Activated CD8-positive, alpha-beta memory T cell treated with anti-CD3 and anti-CD28 coated beads for 48 hours (primary cell): ENCODE measurements around the gene ARHGAP10.
"Not testable (repeated sequence)": the region's sequence is repeated elsewhere in the genome, so short reads cannot be mapped to it uniquely, and the experiment has no call there.

Experiments used
- DNase-seq, 3 experiments: peaks; one replicate each; pipeline ENCODE4 v3.0.0-alpha.2; 2020; ENCODE audit warnings: low read depth in 2 of 3, low spot score in 2 of 3

The ARHGAP10 gene

DNA sequence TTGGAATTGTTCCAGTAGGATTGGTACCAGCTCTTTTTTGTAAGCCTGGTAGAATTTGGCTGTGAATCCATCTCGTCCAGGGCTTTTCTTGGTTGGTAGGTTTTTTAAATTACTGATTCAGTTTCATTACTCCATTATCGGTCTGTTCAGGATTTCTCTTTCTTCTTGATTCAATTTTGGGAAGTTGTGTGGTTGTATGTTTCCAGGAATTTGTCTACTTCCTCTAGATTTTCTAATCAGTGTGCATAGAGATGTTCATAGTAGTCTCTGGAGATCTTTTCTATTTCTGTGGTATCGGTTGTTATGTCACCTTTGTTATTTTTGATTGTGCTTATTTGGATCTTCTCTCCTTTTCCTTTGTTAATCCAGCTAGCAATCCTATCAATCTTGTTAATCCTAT lies 248.7 kb downstream of the ARHGAP10 start:
- DNase-seq = no peak

DNA sequence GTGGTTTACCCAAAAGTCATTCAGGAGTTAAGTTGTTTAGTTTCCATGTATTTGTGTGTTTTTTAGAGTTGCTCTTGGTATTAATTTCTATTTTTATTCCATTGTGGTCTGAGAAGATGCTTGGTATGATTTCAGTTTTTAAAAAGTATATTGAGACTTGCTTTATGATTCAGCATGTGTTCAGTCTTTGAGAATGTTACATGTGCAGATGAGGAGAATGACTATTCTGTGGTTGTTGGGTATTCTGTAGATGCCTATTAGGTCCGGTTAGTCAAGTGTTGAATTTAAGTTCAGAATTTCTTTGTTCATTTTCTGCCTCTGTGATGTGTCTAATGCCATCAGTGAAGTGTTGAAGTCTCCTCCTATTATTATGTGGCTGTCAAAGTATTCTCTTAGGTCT lies 249.4 kb downstream of the ARHGAP10 start:
- no peak for DNase-seq

DNA sequence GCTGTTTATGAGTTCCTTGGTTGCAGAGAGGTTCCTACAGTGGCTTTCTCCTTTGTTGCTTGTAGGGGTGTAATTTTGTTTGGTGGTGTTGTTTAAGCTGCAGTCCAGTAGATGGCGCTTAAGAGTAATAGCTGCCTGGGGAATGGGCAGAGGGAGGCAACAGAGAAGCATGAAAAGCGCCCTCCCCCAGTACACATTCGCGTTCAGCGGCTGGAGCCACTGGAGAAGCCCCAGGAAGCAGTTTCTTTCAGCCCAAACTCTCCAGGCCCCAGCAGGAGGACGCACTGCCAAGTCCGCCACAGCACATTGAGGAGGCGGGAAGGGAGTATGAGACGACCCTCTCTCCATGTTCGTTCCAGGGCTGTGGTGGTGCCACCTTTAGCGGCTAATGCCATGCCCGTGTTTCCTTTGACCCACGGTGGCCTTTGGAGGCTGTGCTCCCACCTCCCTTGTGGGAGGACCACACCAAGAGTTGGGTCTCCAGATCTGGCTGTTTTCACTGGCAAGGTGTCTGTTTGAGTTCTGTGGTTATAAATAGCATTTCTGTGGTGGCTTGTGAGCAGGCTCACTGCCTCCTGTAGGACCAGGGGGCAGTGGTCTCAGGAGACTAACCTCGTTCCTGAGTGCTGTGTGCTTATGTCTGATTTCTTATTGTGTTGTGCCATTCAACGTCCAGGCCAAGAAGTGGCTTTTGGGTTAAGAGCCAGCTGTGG lies 252.3 kb downstream of the ARHGAP10 start:
- no peak for DNase-seq

DNA sequence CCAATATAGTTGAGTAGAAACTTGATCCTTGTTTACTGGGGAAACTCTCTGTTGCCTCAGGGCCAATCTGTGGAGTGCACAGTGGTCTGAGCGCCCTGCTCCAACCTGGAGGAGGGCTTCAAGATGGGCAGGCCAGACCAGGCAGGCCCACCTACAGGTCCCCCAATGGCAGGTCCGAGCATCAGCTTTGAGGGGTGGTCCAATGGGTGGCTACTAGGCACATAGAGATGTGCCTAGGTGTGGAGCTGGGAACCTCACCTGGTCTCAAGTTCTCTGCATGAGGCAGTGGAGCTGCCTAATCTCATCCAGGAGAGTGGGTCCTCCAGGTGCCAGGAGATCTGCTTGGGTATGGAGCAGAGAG lies 252.9 kb downstream of the ARHGAP10 start:
- no peak for DNase-seq

DNA sequence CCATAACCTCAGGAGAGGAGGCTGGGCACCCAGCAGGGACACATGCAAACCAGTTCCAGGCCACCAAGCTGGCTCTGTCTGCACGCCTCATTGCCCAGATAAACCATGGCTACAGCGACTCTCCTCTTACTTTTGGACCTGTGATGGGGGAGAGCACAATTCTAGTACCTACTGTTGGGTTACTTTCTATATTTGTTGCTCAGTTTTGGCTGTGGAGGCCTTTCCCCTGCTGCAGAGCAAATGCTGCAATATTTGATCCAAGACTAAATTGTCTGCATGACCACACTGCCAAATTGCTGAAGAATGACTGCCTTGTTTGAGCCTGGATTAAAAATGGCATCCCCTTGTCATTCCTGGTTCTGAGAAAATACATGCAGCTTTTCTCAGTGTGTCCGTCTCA lies 253.5 kb downstream of the ARHGAP10 start:
- no peak for DNase-seq

DNA sequence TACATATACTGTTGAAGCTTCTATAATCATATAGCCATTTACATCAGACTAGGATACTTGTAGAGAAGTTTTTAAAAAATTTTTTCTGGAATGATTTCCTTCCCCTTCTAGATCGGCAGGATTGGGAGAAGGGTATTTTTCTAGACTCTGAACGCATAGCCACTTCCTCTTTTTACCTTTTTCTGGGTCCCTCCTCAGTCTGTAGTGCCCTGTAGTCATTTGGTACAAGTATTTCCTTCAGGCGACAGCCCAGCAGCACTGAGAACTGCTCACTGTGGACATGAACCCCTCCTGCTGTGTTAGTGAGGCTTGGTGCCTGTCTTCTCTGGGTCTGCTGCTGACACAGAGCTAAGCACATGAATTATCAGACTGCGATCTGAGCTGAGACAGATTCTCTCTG lies 255.4 kb downstream of the ARHGAP10 start:
- no peak for DNase-seq

DNA sequence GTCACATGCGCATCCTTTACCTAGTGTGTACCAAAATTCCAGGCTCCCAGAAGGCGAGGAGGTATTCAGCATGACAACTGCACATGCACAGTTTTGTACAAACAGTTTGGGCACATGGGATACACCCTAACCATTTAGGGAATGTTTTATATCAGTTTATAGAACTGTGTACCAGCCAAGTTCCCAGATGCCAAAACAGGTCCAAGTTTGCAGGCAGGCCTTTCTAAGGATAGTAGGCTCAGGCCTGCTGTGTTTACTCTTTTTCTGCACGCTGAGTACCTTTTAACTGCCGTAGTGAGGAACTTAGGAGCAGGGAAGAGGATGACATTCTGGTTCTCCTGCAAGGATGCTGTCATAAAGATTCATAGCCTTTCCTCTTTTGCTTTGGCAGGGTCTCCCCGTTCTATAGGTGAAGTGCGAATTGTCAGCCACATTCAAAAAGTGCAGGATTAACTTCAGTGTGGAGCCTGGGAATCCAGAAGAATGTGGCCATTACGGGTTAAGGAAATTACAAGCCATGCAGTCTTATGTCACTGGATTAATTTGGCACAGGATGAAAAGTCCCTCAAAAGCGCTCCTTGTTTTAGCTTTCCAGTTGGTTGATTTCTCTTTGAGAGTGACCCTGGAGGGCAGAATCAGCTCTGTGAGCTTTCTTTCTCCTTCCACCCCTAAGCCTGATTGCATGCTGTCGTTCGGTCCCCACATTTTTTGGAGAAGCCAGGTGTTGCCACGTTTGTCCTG lies 259.8 kb downstream of the ARHGAP10 start:
- DNase-seq = no peak

DNA sequence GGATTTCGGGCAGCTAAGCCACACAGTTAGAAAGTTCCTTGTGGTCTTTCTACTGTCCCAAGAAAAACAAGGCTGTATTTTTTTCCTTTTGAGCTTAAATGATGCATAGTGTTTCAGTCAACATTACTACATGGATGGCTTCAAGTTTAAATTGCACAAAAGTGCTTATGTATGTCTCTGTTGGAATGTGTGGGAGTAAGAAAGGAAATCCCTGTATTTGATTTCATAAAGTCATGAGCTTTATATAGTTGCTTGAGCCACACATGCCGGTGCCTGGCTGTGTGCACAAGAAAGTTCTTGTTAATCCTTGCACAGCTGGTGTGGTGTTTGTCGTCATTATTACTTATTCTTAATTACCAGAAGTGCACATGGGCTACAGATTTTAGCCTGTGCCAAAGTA lies 262.2 kb downstream of the ARHGAP10 start:
- DNase-seq = no peak

DNA sequence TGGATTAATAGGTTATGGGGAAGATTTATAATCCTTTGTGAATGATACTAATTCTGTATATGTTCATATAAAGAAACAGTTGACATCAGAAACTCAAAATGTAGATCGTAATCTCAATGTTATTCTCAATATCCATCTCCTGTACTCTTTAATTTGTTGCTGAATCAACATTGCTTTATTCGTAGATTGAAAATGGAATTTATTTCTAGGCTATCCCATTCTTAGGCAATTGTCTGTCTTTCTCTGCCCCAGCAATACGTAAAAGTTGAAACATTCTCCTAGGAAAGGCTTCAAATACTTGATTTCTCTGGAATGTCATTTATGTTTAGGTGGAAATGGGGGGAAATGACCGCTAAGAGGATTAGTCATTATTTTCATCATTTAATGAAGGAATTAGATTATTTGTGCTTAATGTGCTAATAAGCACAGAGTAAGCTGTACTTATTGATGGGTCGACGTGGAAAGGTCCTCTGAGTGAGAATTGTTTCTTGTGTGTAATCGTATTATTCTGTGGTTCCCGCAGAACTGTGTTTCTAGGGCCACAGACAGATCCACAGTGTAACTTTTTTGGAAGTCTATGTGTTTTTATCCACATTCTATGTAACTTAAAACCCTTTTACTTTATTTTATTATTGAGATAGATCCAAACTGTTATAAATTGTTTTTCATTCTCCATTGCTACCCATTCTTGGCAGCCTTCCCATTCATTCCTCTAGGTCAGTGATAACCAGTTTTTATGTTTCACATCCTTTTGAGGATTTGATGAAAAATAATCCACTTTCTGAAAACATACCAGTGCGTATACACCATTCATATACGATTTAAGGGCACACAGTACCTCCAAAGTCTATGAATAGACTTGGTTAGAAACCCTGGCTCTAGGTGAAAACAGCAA lies 262.9 kb downstream of the ARHGAP10 start:
- DNase-seq = no peak

DNA sequence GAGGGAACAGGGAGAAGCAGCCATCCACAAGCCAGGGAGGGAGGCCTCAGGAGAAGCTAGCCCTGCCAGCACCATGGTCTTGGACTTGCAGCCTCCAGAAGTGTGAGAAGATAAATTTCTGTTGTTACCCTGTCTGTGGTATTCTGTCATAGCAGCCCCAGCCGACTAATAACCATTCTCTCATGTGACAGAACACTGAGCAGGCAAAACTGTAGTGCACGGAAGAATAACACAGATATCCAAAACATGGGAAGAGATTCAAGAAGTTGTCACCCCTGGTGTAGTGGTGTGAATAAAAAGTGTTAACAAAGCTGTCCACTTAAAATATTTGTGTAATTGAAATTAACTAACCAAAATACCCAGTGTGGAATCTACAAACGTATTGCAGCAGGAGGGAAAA lies 265.0 kb downstream of the ARHGAP10 start:
- DNase-seq = no peak

DNA sequence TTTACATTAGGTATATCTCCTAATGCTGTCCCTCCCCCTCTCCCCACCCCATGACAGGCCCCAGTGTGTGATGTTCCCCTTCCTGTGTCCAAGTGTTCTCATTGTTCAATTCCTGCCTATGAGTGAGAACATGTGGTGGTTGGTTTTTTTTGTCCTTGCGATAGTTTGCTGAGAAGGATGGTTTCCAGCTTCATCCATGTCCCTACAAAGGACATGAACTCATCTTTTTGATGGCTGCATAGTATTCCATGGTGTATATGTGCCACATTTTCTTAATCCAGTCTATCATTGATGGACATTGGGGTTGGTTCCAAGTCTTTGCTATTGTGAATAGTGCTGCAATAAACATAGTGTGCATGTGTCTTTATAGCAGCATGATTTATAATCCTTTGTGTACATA lies 268.1 kb downstream of the ARHGAP10 start:
- DNase-seq = not testable (repeated sequence)

DNA sequence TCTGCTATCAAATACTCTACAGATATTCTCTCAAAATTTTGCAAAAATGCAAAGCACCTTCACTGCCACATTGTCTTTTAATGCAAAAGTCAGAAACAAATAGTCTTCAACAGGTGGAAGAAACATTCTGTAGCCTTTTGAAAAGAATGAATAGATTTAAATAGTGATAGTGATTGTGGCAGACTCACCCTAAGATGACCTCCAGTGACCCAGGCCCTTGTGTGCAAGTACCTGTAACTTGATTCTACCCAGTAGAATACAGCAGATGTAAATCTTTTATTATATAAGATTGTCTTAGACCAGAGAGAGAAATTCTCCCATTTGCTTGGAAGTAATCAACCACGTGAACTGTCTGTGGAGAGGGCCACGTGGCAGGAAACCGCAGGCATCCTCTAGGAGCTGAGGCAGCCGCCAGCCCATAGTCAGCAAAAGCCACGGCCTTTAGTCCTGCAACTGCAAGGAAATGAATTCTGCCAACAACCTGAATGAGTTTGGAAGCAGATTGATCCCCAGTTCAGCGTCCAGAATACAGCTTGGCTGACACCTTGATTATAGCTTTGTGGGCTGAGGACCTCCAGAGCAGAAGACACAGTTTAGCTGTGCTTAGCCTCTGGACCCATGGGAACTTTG lies 272.5 kb downstream of the ARHGAP10 start:
- DNase-seq = no peak

DNA sequence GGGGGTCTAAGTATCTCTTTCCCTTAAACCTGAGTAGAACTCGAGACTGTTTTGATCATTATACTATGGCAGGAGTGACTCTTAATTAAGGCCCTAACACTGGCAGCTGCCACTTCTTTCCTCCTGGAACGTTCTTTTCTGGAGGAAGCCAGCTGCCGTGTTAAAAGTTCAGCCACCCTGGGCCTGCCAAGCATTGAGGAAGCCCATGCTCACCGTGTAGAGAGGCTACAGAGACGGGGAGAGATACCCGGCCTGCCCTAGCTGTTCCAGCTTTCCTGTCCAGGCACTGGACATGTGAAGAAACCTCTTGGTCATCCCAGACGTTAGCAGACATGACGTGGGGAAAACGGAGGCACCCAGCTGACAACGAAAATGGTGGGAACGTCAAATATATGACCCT lies 274.1 kb downstream of the ARHGAP10 start:
- no peak for DNase-seq

DNA sequence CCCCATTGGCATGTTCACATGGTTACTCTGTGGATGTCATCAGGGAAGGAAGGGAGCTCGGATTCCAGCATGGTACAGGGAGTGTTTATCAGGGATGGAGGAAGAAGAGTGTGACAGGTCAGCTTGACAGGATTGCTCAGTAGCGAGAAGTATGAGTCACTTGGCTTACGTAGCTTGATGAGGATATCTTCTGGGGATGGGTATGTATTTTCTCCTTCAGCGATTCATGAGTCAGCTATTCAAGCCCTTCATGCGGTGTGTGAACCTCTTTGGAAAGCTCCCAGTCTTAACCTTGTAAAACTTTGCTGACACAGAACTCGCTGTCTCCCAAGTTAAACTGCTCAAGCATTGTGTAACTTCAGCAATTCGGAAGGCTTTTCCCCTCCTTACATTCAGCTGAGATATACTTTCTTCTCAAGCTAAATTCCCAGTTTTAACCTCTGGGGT lies 275.4 kb downstream of the ARHGAP10 start:
- no peak for DNase-seq

DNA sequence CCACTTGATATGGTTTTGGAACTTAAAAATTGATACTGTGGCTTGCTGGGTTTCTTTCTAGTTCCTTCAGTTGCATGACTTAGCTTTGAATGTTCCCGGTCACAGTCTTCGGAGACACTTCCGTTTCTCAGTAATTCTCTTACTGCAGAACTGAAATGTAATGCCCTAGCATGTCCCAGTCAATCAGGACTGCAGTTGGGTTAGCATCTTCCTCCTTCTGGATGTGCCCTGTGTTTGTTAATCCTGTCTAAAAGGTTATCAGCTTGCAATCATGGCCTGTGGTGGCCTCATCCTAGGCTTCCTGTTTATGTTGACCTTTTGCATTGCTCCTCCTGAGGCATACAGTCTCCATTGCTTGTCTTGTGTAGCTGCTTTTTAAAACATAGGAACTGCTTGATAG lies 275.9 kb downstream of the ARHGAP10 start:
- no peak for DNase-seq

DNA sequence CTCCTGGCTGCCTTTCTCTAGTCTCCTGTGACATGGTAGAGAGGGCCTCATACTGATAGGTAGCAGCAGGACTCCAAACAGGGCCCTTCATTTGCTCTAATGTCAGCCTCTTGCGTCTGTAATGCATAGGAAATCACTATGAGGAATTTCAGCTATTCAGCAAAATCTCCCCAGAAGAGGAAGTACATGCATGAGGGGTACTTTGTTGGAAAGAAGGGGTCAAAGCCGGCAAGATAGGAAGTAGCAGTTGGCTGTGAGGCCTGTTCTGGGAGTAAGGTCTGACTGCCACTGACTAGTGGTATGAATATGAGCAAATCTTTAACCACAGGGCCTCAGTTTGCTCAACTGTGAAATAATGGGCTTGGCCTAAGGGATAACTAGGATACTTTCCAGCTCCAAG lies 283.2 kb downstream of the ARHGAP10 start:
- no peak for DNase-seq

DNA sequence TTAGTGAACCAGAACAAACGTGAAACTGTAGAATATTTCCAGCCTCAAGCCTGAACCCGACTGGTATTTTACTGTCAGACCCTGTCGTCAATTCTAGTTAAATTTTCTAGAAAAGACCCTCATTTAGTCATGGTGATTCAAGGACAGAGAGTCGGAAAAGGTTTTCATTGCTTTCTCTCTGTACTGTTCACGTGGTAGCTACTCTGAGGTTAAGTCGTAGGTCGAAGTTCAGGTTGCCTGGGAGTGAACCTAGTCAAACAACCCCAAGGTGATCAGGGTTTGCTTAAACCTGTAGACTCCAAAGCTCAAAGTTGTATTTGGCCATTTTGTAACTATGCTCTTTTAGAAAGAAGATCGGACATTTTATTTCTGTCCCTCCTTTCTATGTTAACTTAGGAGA lies 283.6 kb downstream of the ARHGAP10 start:
- DNase-seq = no peak

DNA sequence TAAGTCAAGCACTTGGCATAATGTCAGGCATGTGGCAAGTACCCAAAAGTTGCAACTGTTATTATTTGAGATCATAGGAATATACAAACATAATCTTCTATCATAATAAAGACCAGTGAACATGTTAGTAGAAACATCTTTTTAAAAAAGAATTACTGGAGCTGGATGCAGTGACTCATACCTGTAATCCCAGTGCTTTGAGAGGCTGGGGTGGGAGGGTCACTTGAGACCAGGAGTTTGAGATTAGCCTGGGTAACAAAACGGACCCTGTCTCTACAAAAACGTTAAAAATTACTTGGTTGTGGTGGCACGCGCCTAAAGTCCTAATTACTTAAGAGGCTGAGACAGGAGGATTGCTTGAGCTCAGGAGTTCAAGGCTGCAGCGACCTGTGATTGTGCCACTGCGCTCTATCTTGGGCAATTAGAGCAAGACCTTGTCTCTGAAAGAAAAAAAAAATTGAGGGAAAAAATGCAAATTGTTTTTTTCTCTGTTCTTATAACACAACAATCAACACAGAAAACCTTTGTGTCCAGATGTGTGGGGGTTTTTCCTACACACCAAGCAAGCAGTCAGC lies 284.3 kb downstream of the ARHGAP10 start:
- DNase-seq = no peak

DNA sequence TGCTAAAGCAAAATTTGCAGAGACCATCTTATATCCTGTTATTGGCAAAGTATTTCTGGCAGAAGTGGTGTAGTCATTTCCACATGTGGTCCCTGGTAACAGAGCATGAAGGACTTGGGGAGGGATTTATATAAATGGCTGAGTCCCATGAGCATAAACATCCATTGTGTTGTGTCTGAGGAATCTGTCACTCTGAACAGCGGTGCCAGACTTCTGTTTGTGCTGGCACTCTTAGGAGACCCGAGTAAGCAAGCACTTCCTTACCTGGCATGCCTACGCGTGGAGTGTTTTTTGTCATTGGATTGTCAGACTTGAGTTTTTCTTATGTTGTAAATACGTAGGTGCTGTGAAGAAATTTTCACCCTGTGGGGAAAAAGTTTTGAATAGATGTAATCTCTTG lies 285.9 kb downstream of the ARHGAP10 start:
- DNase-seq = no peak

DNA sequence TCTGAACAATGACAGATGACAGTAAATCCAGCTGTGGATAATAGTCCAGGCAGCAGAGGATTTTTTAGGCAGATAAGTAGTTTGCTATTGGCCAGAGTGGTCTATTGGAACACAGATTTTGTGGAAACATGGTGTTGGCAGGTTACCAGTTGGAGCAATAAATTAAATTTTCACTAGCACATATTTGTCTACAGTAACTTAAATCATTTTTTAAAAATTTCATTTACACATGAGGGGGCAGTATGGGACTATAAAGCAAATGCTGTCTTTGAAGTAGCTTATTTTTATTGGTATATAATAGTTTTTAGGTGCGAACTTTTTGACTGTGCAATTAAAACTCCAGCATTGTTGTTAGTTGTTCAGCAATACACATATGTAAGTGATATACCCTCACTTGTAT lies 289.8 kb downstream of the ARHGAP10 start:
- DNase-seq = no peak

DNA sequence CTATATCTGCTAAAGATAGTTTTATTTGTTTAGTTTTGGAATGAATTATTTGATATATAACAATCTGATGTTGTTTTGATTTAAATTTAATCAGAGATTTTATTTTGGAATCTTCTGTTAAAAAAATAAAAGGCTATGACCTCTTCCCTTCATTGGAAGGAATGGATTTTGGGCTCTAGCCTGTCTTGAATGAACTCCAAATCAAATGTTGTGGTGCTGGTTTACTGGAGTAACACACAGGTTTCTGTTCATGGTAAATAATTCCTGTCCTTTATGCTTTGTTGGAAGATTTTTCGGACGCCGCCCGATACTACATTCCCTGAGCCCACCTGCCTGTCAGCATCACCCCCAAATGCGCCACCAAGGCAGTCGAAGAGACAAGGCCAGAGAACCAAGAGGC lies 291.1 kb downstream of the ARHGAP10 start:
- no peak for DNase-seq
